Panc1 (cell line): ENCODE data around the gene CSMD2. TPM values are rescaled to one million over a fixed set of nuclear protein-coding genes. Genes with fewer than 3 reads are reported as not detected.

ENCODE experiments used
- ATAC-seq: fragments of 200-7000 bp; cut with Tn5 transposase; 2 replicates; pipeline ENCODE4 v1.9.1; 2020; ENCODE audit warnings: mild to moderate bottlenecking, moderate library complexity
- BruUV-seq: library from RNA; stranded (reverse); fragments of 400-500 nt; replicated peaks from 2 replicates; lab custom pipeline; 2021; lab: Mats Ljungman, UMichigan
- CTCF ChIA-PET: fragments of 300-600 bp; sonication (Branson Sonifier 250); formaldehyde crosslinking; loops from one replicate; lab custom pipeline; 2022; ENCODE audit warnings: antibody characterized with exemption; lab: Charles Lee
- POLR2A ChIA-PET: fragments of 300-600 bp; sonication (Branson Sonifier 250); formaldehyde crosslinking; loops from one replicate; lab custom pipeline; 2022; ENCODE audit warnings: antibody characterized with exemption; lab: Charles Lee
- DNase-seq: peaks from one replicate; pipeline ENCODE4 v3.0.0-alpha.2; 2010; ENCODE audit warnings: low read depth, low spot score
- H3K27ac ChIP-seq: 2 replicates; pipeline ENCODE4 v1.5.1; 2011; ENCODE audit warnings: mild to moderate bottlenecking, low read length, inconsistent platforms
- H3K27me3 ChIP-seq: fragments of 200-500 bp; sonication (Bioruptor generic); 2 replicates; pipeline ENCODE4 v1.6.0; 2014; ENCODE audit warnings: low read length, inconsistent platforms; ENCODE audit not compliant: control insufficient read depth, insufficient read depth
- H3K36me3 ChIP-seq: fragments of 200-500 bp; sonication (Bioruptor generic); 2 replicates; pipeline ENCODE4 v1.5.1; 2014; ENCODE audit warnings: inconsistent platforms, mild to moderate bottlenecking, low read length, moderate library complexity; ENCODE audit not compliant: control insufficient read depth, insufficient read depth
- H3K4me1 ChIP-seq: 2 replicates; pipeline ENCODE4 v1.5.1; 2011; ENCODE audit warnings: inconsistent platforms, mild to moderate bottlenecking, low read length, moderate library complexity; ENCODE audit not compliant: control insufficient read depth, insufficient read depth
- H3K4me3 ChIP-seq, 2 experiments: 2 replicates each; pipeline ENCODE4 v1.5.1; 2011 to 2012; ENCODE audit warnings: low read depth in 2 of 2, low read length in 2 of 2, mild to moderate bottlenecking in 2 of 2, inconsistent platforms in 1 of 2, moderate library complexity in 1 of 2
- H3K9me3 ChIP-seq: fragments of 200-500 bp; sonication (Bioruptor generic); 2 replicates; pipeline ENCODE4 v1.5.1; 2014; ENCODE audit warnings: low read depth, mild to moderate bottlenecking, inconsistent platforms, low read length, moderate library complexity; ENCODE audit not compliant: control insufficient read depth, insufficient read depth
- CTCF ChIP-seq: fragments of 450-650 bp; IDR thresholded peaks from 2 replicates; pipeline ENCODE4 v1.5.1; 2017; ENCODE audit warnings: mild to moderate bottlenecking
- POLR2AphosphoS5 ChIP-seq: IDR thresholded peaks from 2 replicates; pipeline ENCODE4 v1.6.1; 2012; ENCODE audit warnings: mild to moderate bottlenecking, low read depth, low read length, moderate library complexity
- REST ChIP-seq, 2 experiments: IDR thresholded peaks; 2 replicates each; pipeline ENCODE4 v1.6.1; 2011 to 2012; ENCODE audit warnings: low read depth in 2 of 2, control low read depth in 1 of 2, low read length in 1 of 2, mild to moderate bottlenecking in 1 of 2, moderate library complexity in 1 of 2; ENCODE audit not compliant: insufficient read depth in 1 of 2
- SIN3A ChIP-seq: IDR thresholded peaks from 2 replicates; pipeline ENCODE4 v1.6.1; 2012; ENCODE audit warnings: low read depth, mild to moderate bottlenecking, low read length, moderate library complexity, borderline replicate concordance; ENCODE audit not compliant: insufficient read depth
- TCF7L2 ChIP-seq: IDR thresholded peaks from 2 replicates; pipeline ENCODE4 v1.6.1; 2011; ENCODE audit warnings: mild to moderate bottlenecking, low read depth, low read length, inconsistent platforms
- in situ Hi-C: cut with HindIII; loops from 2 replicates; pipeline ENCODE4 v1.10.0; 2016; ENCODE audit warnings: low sequenced_read_pairs, low pct_unique_long_range_greater_than_20kb
- intact Hi-C: fragments of 100-400 bp; cut with micrococcal nuclease; formaldehyde crosslinking; loops from one replicate; pipeline ENCODE4 v1.10.0; 2022; ENCODE audit not compliant: unreplicated experiment
- total RNA-seq: library from RNA; stranded (reverse); gene quantifications from one replicate; pipeline ENCODE4 v1.2.1, GENCODE V29; 2021; ENCODE audit not compliant: unreplicated experiment

Gene CSMD2
- total RNA-seq, 1 experiment from 2014 or later = not detected

- H3K9me3 ChIP-seq = 0 out of 2 replicates have a peak, but pooled peaks cover 2% of the 10 kb centered on the region
- H3K4me3 ChIP-seq = no peak overlapping the region
- no peaks in the 10 kb centered on the region for H3K36me3 ChIP-seq
- DNase-seq (no peak), ATAC-seq (no peak)
- CTCF ChIA-PET = no interaction called here
- no peaks in the 10 kb centered on the region for H3K27me3 ChIP-seq
- no peak overlapping the region for H3K27ac ChIP-seq
- no TSS peak for BruUV-seq
- H3K4me1 ChIP-seq = no peaks in the 10 kb centered on the region
- POLR2A ChIA-PET = interaction anchor here (0.7 kb wide), 1 partner anchor 119 kb away, joined by 3 read pairs; no protein-coding TSS in a partner anchor
- intact Hi-C loops = loop anchor here (10.0 kb wide), 1 partner anchor 630 kb away; no protein-coding TSS in a partner anchor
- in situ Hi-C loops = no loop called here
- TF ChIP-seq SIN3A (no peak), CTCF (no peak), REST (IDR thresholded peaks at IDR 0.05; ENCODE audit: insufficient read depth in 1 of 2, low read depth in 2 of 2, low read length in 1 of 2) (no peak), TCF7L2 (no peak), POLR2AphosphoS5 (no peak)
These were observed 49.8 kb downstream of the CSMD2 start for GRCh38 chr1:34115233-34115632.

GRCh38 chr1:34113887-34114286, 51.1 kb downstream of the CSMD2 start:
- peak; percentile 8 for DNase-seq

More at GRCh38 chr1:34113887-34114286, 51.1 kb downstream of the CSMD2 start:
- intact Hi-C loops = loop anchor here (5.0 to 10.0 kb wide), 2 partner anchors 483 to 631 kb away; no protein-coding TSS in a partner anchor
- Histone ChIP-seq H3K9me3 (0 out of 2 replicates have a peak, but pooled peaks cover 2% of the 10 kb centered on the region), H3K4me3 (no peak overlapping the region), H3K36me3 (no peaks in the 10 kb centered on the region), H3K27me3 (no peaks in the 10 kb centered on the region), H3K27ac (no peak overlapping the region), H3K4me1 (no peaks in the 10 kb centered on the region)
- BruUV-seq = no TSS peak
- no peak for ATAC-seq
- in situ Hi-C loops = no loop called here
- CTCF ChIA-PET = interaction anchor here (1.3 kb wide), 1 partner anchor 629 kb away, joined by 8 read pairs; no protein-coding TSS in a partner anchor
- TF ChIP-seq CTCF (peak; percentile 49; the same call in 1 of the 2 replicates), SIN3A (no peak)
- POLR2A ChIA-PET = no interaction called here
